ENCODE results near the gene DLG4. TPM values are rescaled to one million over a fixed set of nuclear protein-coding genes. Genes with fewer than 3 reads are reported as not detected.

The DLG4 gene
- total and polyA plus RNA-seq, 2 donors (not counting 1 experiment from before 2014, with no cell fraction given): 2.0 to 12.5 TPM

GRCh38 chr17:7178973-7179316 is 40.7 kb downstream of the DLG4 start:
- whole genome bisulfite sequencing (ENCODE audit: insufficient coverage): 94% methylated on average over 8 of the region's 11 CpGs
- intact Hi-C loops (cut with micrococcal nuclease): loop anchor here (5.0 kb wide), 1 partner anchor 47 kb away; no protein-coding TSS in a partner anchor
- ATAC-seq (ENCODE audit: low read depth): no peak
- CTCF ChIA-PET: interaction anchor here (0.6 to 3.0 kb wide), 7 partner anchors 124 to 899 kb away, joined by 3 to 20 read pairs (median 5); partner anchors contain the start of gene SLC16A13
- Histone ChIP-seq H3K79me2 (ENCODE audit: control insufficient read depth, insufficient read depth, low read length) (no peaks in the 10 kb centered on the region), H4K20me1 (ENCODE audit: control insufficient read depth, insufficient read depth, low read length, poor library complexity, severe bottlenecking) (no peaks in the 10 kb centered on the region), H3K4me2 (replicated peaks; ENCODE audit: low read depth, low read length, poor library complexity, severe bottlenecking) (no peak overlapping the region), H3K9me3 (ENCODE audit: control extremely low read depth in 1 of 3, control insufficient read depth in 2 of 3, insufficient read depth in 1 of 3, low read length in 2 of 3) (peaks cover 0 to 3% (median 0%) of the 10 kb centered on the region in 3 donors), H3K4me3 (ENCODE audit: control extremely low read depth in 1 of 5, extremely low read depth in 1 of 5, insufficient read depth in 1 of 5, low read depth in 2 of 5, low read length in 4 of 5) (no peak overlapping the region), H3K27ac (ENCODE audit: low read length in 2 of 2) (no peak overlapping the region), H3K9ac (ENCODE audit: low read length) (no peak overlapping the region), H3K4me1 (ENCODE audit: control insufficient read depth in 2 of 2, insufficient read depth in 2 of 2, low read length in 2 of 2) (peaks cover 22 to 38% of the 10 kb centered on the region in 2 donors), H2AFZ (ENCODE audit: insufficient read depth, low read depth, low read length, poor library complexity, severe bottlenecking) (no peak overlapping the region), H3K36me3 (replicated peaks in 1 of 2; ENCODE audit: control extremely low read depth in 1 of 2, control insufficient read depth in 1 of 2, extremely low read depth in 1 of 2, insufficient read depth in 2 of 2, low read length in 1 of 2) (no peaks in the 10 kb centered on the region), H3K27me3 (replicated peaks in 1 of 4; ENCODE audit: control extremely low read depth in 1 of 4, control insufficient read depth in 3 of 4, insufficient read depth in 4 of 4, low read length in 3 of 4) (peaks cover 0 to 50% (median 38%) of the 10 kb centered on the region in 4 experiments)
- no peak for TF ChIP-seq CTCF (IDR thresholded peaks at IDR 0.05)
- TF ChIP-seq EZH2 (IDR thresholded peaks at IDR 0.05; ENCODE audit: borderline replicate concordance, insufficient read depth, low read depth, low read length, poor library complexity, severe bottlenecking): no peak
- Mint-ChIP-seq H3K27ac (no peak overlapping the region), H3K27me3 (peaks cover 12% of the 10 kb centered on the region), H3K4me3 (no peak overlapping the region), H3K4me1 (peaks cover 13% of the 10 kb centered on the region), H3K9me3 (ENCODE audit: insufficient read depth) (no peaks in the 10 kb centered on the region)
- DNase-seq: no peak
- POLR2A ChIA-PET: no interaction called here

- ChIA-PET CTCF (interaction anchor here (0.6 to 3.0 kb wide), 22 partner anchors 8 to 267 kb away, joined by 3 to 22 read pairs (median 4); partner anchors contain the start of genes GABARAP and SLC16A13), POLR2A (no interaction called here)
- no peak for DNase-seq
- H3K4me3 ChIP-seq (ENCODE audit: control extremely low read depth in 1 of 5, extremely low read depth in 1 of 5, insufficient read depth in 1 of 5, low read depth in 2 of 5, low read length in 4 of 5): peak overlapping the region in 3 of 5 experiments; percentile 30 to 31 (median 31)
- Mint-ChIP-seq H3K27ac (no peak overlapping the region), H3K4me1 (peaks cover 13% of the 10 kb centered on the region), H3K27me3 (peaks cover 12% of the 10 kb centered on the region), H3K9me3 (ENCODE audit: insufficient read depth) (no peaks in the 10 kb centered on the region), H3K4me3 (peak overlapping the region; percentile 74)
- ATAC-seq (ENCODE audit: low read depth): no peak
- H4K20me1 ChIP-seq (ENCODE audit: control insufficient read depth, insufficient read depth, low read length, poor library complexity, severe bottlenecking): no peaks in the 10 kb centered on the region
- WGBS (ENCODE audit: insufficient coverage): 3% methylated on average over 5 of the region's 18 CpGs
- no peak for TF ChIP-seq CTCF (IDR thresholded peaks at IDR 0.05)
- TF ChIP-seq EZH2 (IDR thresholded peaks at IDR 0.05; ENCODE audit: borderline replicate concordance, insufficient read depth, low read depth, low read length, poor library complexity, severe bottlenecking): no peak
- H3K9ac ChIP-seq (ENCODE audit: low read length): peak overlapping the region; percentile 31
- peaks cover 0 to 54% (median 40%) of the 10 kb centered on the region in 4 experiments for H3K27me3 ChIP-seq (replicated peaks in 1 of 4; ENCODE audit: control extremely low read depth in 1 of 4, control insufficient read depth in 3 of 4, insufficient read depth in 4 of 4, low read length in 3 of 4)
- peak overlapping the region; percentile 63 for H2AFZ ChIP-seq (ENCODE audit: insufficient read depth, low read depth, low read length, poor library complexity, severe bottlenecking)
- peaks cover 24 to 39% of the 10 kb centered on the region in 2 donors for H3K4me1 ChIP-seq (ENCODE audit: control insufficient read depth in 2 of 2, insufficient read depth in 2 of 2, low read length in 2 of 2)
- intact Hi-C loops (cut with micrococcal nuclease): loop anchor here (2.0 to 5.0 kb wide), 2 partner anchors 46 to 125 kb away; no protein-coding TSS in a partner anchor
- peaks cover 0 to 6% (median 0%) of the 10 kb centered on the region in 3 donors for H3K9me3 ChIP-seq (ENCODE audit: control extremely low read depth in 1 of 3, control insufficient read depth in 2 of 3, insufficient read depth in 1 of 3, low read length in 2 of 3)
- no peaks in the 10 kb centered on the region for H3K36me3 ChIP-seq (replicated peaks in 1 of 2; ENCODE audit: control extremely low read depth in 1 of 2, control insufficient read depth in 1 of 2, extremely low read depth in 1 of 2, insufficient read depth in 2 of 2, low read length in 1 of 2)
- peak overlapping the region; percentile 67 for H3K4me2 ChIP-seq (replicated peaks; ENCODE audit: low read depth, low read length, poor library complexity, severe bottlenecking)
- no peak overlapping the region for H3K27ac ChIP-seq (ENCODE audit: low read length in 2 of 2)
- no peaks in the 10 kb centered on the region for H3K79me2 ChIP-seq (ENCODE audit: control insufficient read depth, insufficient read depth, low read length)
These were observed 41.6 kb downstream of the DLG4 start for GRCh38 chr17:7177954-7178477.

All from B cell (primary cell).